B cell (primary cell): ENCODE results near the gene NCLN. TPM values are rescaled to one million over a fixed set of nuclear protein-coding genes. Genes with fewer than 3 reads are reported as not detected.

ENCODE experiments used
- ATAC-seq: fragments of 200-7000 bp; cut with Tn5 transposase; one replicate; pipeline ENCODE4 v1.10.0; 2021; ENCODE audit warnings: low read depth, mild to moderate bottlenecking, moderate number of reproducible peaks, moderate library complexity
- CTCF ChIA-PET: fragments of 350-600 bp; sonication (Branson Sonifier 250); formaldehyde crosslinking; loops from one replicate; lab custom pipeline; 2021; ENCODE audit warnings: antibody characterized with exemption, inconsistent platforms; lab: Charles Lee
- POLR2A ChIA-PET: fragments of 350-600 bp; sonication (Branson Sonifier 250); formaldehyde crosslinking; loops from one replicate; lab custom pipeline; 2021; ENCODE audit warnings: antibody characterized with exemption; lab: Charles Lee
- DNase-seq: peaks from one replicate; pipeline ENCODE4 v3.0.0; 2013
- H2AFZ ChIP-seq: 2 replicates; pipeline ENCODE4 v1.6.1; 2012; ENCODE audit warnings: mild to moderate bottlenecking, low read depth, low read length; ENCODE audit not compliant: insufficient read depth, poor library complexity, severe bottlenecking
- H3K27ac ChIP-seq, 2 donors: 1 replicate in 1 of 2; 2 replicates in 1 of 2; pipeline ENCODE4 v1.5.1; 2012 to 2013; ENCODE audit warnings: low read length in 2 of 2, mild to moderate bottlenecking in 2 of 2, moderate library complexity in 1 of 2
- H3K27me3 ChIP-seq, 4 experiments: fragments of 200-600 bp in 1 of 4; sonication (generic) in 1 of 4; replicated peaks in 1 of 4; 1 replicate in 2 of 4; 2 replicates in 2 of 4; pipeline versions ENCODE4 v1.6.1 to v1.7.0; 2013 to 2016; ENCODE audit warnings: low read length in 3 of 4, mild to moderate bottlenecking in 2 of 4, mixed read lengths in 1 of 4, moderate library complexity in 1 of 4; ENCODE audit not compliant: insufficient read depth in 4 of 4, control insufficient read depth in 3 of 4; ENCODE audit errors: control extremely low read depth in 1 of 4
- H3K36me3 ChIP-seq, 2 experiments: replicated peaks in 1 of 2; 1 replicate in 1 of 2; 2 replicates in 1 of 2; pipeline versions ENCODE4 v1.6.1 to v1.7.1; 2013; ENCODE audit warnings: low read length in 1 of 2; ENCODE audit not compliant: insufficient read depth in 2 of 2, control insufficient read depth in 1 of 2; ENCODE audit errors: control extremely low read depth in 1 of 2, extremely low read depth in 1 of 2
- H3K4me1 ChIP-seq, 2 donors: fragments of 200-600 bp in 1 of 2; sonication (generic) in 1 of 2; 1 replicate in 1 of 2; 2 replicates in 1 of 2; pipeline versions ENCODE4 v1.5.1 to v1.6.1; 2013 to 2017; ENCODE audit warnings: low read length in 2 of 2; ENCODE audit not compliant: control insufficient read depth in 2 of 2, insufficient read depth in 2 of 2
- H3K4me2 ChIP-seq: replicated peaks from 2 replicates; pipeline ENCODE3; 2012; ENCODE audit warnings: mild to moderate bottlenecking, low read depth, low read length; ENCODE audit not compliant: poor library complexity, severe bottlenecking
- H3K4me3 ChIP-seq, 5 experiments: fragments of 200-600 bp in 1 of 5; sonication (generic) in 1 of 5; 1 replicate in 3 of 5; 2 replicates in 2 of 5; pipeline versions ENCODE4 v1.5.1 to v1.7.0; 2011 to 2016; ENCODE audit warnings: low read length in 4 of 5, mild to moderate bottlenecking in 4 of 5, low read depth in 2 of 5, control low read depth in 1 of 5, moderate library complexity in 1 of 5; ENCODE audit not compliant: insufficient read depth in 1 of 5; ENCODE audit errors: control extremely low read depth in 1 of 5, extremely low read depth in 1 of 5
- H3K79me2 ChIP-seq: fragments of 200-600 bp; sonication (generic); one replicate; pipeline ENCODE4 v1.6.0; 2016; ENCODE audit warnings: low read length; ENCODE audit not compliant: control insufficient read depth, insufficient read depth
- H3K9ac ChIP-seq: fragments of 200-600 bp; sonication (generic); 2 replicates; pipeline ENCODE4 v1.6.1; 2017; ENCODE audit warnings: mild to moderate bottlenecking, low read length, moderate library complexity
- H3K9me3 ChIP-seq, 3 donors: one replicate each; pipeline versions ENCODE4 v1.6.1 to v1.7.1; 2013; ENCODE audit warnings: low read length in 2 of 3; ENCODE audit not compliant: control insufficient read depth in 2 of 3, insufficient read depth in 1 of 3; ENCODE audit errors: control extremely low read depth in 1 of 3
- H4K20me1 ChIP-seq: 2 replicates; pipeline ENCODE4 v1.6.0; 2012; ENCODE audit warnings: mild to moderate bottlenecking, low read length; ENCODE audit not compliant: insufficient read depth, control insufficient read depth, poor library complexity, severe bottlenecking
- H3K27ac Mint-ChIP-seq: one replicate; pipeline ENCODE4 v1.8.0; 2021; ENCODE audit warnings: mixed read lengths
- H3K27me3 Mint-ChIP-seq: one replicate; pipeline ENCODE4 v1.8.0; 2021; ENCODE audit warnings: mixed read lengths
- H3K4me1 Mint-ChIP-seq: one replicate; pipeline ENCODE4 v1.8.0; 2021; ENCODE audit warnings: mixed read lengths
- H3K4me3 Mint-ChIP-seq: one replicate; pipeline ENCODE4 v1.8.0; 2021; ENCODE audit warnings: mixed read lengths
- H3K9me3 Mint-ChIP-seq: one replicate; pipeline ENCODE4 v1.8.0; 2022; ENCODE audit warnings: mixed read lengths; ENCODE audit not compliant: insufficient read depth
- CTCF ChIP-seq: fragments of 200-600 bp; IDR thresholded peaks from one replicate; pipeline ENCODE4 v1.8.0; 2022; ENCODE audit warnings: antibody characterized with exemption, mild to moderate bottlenecking
- EZH2 ChIP-seq: IDR thresholded peaks from 2 replicates; pipeline ENCODE4 v1.6.1; 2012; ENCODE audit warnings: borderline replicate concordance, low read depth, mild to moderate bottlenecking, moderate library complexity, low read length; ENCODE audit not compliant: insufficient read depth, poor library complexity, severe bottlenecking
- WGBS: methylation state at CpG from one replicate; pipeline ENCODE4 v1.1.5; 2013; ENCODE audit warnings: missing lambda C conversion rate; ENCODE audit not compliant: insufficient coverage; 5-methylcytosine and 5-hydroxymethylcytosine counted together
- intact Hi-C: fragments of 100-400 bp; cut with micrococcal nuclease; formaldehyde crosslinking; loops from one replicate; pipeline ENCODE4 v1.10.0; 2022
- polyA plus RNA-seq: library from polyadenylated mRNA; depleted of rRNA; stranded (reverse); fragments of >200 nt; gene quantifications from 2 replicates; pipeline ENCODE4 v1.2.3, GENCODE V29; 2012
- total RNA-seq, 2 donors: library from RNA; stranded (reverse); fragments of 120-200 nt in 1 of 2; gene quantifications; 1 replicate in 1 of 2; 2 replicates in 1 of 2; pipeline versions ENCODE4 v1.2.3 to v1.2.4, GENCODE V29; 2013 to 2022

The NCLN gene
- total and polyA plus RNA-seq, 2 donors (not counting 1 experiment from before 2014, with no cell fraction given), result 55.0 to 82.0 TPM

- Histone ChIP-seq H3K27me3 (no peaks in the 10 kb centered on the region), H2AFZ (no peak overlapping the region), H3K4me2 (peak overlapping the region; percentile 100), H4K20me1 (peaks cover 94% of the 10 kb centered on the region), H3K79me2 (peaks cover 92% of the 10 kb centered on the region), H3K9me3 (no peaks in the 10 kb centered on the region), H3K27ac (no peak overlapping the region), H3K4me1 (peaks cover 40 to 62% of the 10 kb centered on the region in 2 donors), H3K9ac (no peak overlapping the region), H3K4me3 (no peak overlapping the region), H3K36me3 (peaks cover 0 to 25% of the 10 kb centered on the region in 2 experiments)
- Mint-ChIP-seq H3K27me3 (no peaks in the 10 kb centered on the region), H3K9me3 (no peaks in the 10 kb centered on the region), H3K4me1 (peaks cover 63% of the 10 kb centered on the region), H3K4me3 (peak overlapping the region; percentile 87), H3K27ac (no peak overlapping the region)
- CTCF ChIA-PET, result no interaction called here
- DNase-seq (no peak), ATAC-seq (no peak)
- TF ChIP-seq CTCF, result no peak
- no peak for TF ChIP-seq EZH2
- intact Hi-C loops, result loop anchor here (10.0 kb wide), 3 partner anchors 123 to 1943 kb away; partner anchors contain the start of genes ATP5F1D, FEM1A, MIDN and TLE5
- POLR2A ChIA-PET, result interaction anchor here (0.6 kb wide), 1 partner anchor 638 kb away, joined by 3 read pairs; no protein-coding TSS in a partner anchor
- WGBS, result 93% methylated on average over 36 of the region's 36 CpGs
Measured at GRCh38 chr19:3187662-3188511, 2.2 kb downstream of the NCLN start.
